ENCODE results near the gene RND3.

Gene RND3

GRCh38 chr2:150491943-150492342 lies 4.5 kb upstream of the RND3 start:
- no peak for DNase-seq (ENCODE audit: low read depth)

DNA sequence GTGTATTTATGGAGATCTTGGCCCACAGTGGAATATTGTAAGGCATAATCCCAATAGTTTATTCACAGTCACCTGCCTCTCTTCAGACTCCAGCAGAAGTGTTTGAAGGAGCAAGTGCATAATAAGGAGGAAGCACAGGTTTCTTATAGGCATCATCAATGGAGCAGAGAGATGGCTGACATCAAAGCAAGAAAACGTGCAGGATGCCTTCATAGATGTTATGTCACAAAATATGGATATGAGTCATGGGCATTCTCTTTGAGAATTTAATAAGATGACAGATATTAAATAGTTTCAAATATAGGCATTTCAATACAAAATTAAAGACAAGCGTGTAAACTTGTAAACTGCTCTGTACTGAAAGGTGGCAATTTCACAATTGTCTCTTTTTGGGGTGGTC lies 4.0 kb upstream of the RND3 start:
- no peak for DNase-seq (ENCODE audit: low read depth)

GRCh38 chr2:150490466-150490865 lies 3.0 kb upstream of the RND3 start:
- DNase-seq (ENCODE audit: low read depth): no peak

GRCh38 chr2:150486539-150487484 lies 655 bp downstream of the RND3 start:
- DNase-seq (ENCODE audit: low read depth): no peak

DNA sequence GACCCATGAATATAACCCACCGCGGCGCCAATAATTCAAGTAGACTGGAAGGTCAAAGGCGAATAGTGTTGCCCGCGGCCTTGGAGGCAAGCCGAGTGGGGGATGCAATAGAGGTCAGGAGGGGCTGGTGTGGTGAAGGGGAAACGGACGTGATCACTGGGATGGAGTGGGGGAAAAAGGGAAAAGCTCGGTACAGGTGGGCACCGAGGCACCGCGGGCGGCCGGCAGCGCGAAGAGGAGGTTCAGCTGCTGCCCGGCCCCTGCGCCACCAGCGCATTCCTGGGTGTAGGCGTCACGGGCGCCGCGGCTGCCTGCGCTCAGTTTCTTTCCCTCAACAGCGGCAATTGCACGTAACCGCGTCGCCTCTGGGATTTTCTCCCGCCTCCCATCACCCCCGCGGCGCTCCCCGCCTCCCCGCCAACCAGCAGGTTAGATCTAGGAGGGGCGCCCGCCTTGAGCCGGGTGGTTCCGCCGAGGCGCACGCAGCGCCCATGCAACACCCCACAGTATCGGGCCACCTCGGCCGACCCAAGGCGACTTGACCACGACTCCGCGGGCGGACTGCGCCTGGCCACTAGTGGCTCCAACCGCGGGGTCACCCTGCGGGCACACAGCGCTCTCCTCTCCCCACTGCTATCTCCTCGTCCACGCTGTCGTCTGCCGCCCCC lies 1.5 kb downstream of the RND3 start:
- no peak for DNase-seq (ENCODE audit: low read depth)

DNA sequence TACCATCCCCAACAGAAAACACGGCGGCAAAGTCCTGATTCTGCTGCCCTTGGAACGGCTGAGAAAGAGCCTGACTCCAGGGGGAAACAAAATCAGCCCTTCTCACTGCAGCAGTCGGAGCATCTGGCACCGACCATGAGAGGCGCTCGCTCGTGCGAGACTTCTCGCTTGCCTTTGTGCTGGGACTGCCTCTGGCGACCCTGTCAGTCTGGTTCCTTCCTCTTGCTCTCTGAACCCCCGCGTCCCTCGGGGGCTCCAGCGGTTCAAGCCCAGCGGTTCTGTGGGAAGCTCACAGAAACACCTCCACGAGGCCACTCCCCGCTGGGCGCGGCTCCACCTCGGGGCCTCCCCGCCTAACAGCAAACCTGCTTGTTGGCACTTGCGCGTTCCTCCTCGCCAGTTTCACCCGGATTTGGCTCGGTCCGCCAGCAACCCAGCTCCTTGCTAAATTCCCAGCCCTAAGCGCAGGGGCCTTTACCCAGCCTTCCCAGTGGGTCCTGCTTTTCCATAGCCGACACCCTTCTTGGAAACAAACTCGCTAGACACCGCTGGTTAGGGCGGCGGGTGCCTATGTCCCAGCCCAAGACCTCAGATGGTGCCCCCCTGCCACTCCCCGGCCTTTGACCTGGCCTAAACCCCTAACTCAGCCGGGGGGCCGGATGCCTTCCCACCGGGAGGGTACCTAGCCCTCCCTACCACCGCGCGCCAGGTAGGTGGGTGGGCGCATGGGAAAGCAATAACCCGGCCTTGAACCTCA lies 2.2 kb downstream of the RND3 start:
- no peak for DNase-seq (ENCODE audit: low read depth)

DNA sequence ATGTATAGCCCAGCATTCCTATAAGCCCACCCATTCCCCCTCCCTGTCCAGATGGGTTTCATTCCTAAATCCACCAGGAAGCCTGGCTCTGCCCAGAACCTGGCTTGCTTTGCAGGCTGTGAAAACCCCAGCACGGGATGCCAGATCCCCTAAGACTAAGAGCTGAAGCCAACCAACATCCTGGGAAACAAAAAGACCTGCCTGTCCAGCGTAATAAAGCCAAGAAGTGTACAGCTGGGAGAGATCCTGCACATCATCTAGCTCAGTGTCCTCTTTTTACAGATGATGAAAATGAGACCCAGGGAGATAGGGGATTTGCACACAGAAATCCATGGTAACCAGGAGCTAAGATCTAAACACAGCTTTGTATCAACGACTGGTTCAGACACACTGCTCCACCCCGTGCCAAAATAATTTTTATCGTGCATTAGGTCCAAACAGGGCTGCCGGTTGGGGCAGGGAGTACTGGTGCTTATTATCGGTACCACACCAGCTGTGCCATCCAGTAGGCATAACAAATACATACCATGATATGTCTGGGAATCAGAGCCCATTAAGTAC lies 2.9 kb downstream of the RND3 start:
- no peak for DNase-seq (ENCODE audit: low read depth)

- no peak for DNase-seq (ENCODE audit: low read depth)
Observed at GRCh38 chr2:150484006-150484405, 3.5 kb downstream of the RND3 start.

- DNase-seq (ENCODE audit: low read depth): no peak
Observed at GRCh38 chr2:150483532-150483931, 3.9 kb downstream of the RND3 start.

GRCh38 chr2:150482667-150483400 lies 4.6 kb downstream of the RND3 start:
- DNase-seq (ENCODE audit: low read depth): no peak

- DNase-seq (ENCODE audit: low read depth): no peak
Observed at GRCh38 chr2:150482111-150482510, 5.4 kb downstream of the RND3 start.

GRCh38 chr2:150480971-150481830 lies 6.3 kb downstream of the RND3 start:
- no peak for DNase-seq (ENCODE audit: low read depth)

- no peak for DNase-seq (ENCODE audit: low read depth)
Observed at GRCh38 chr2:150480241-150480640, 7.2 kb downstream of the RND3 start.

- no peak for DNase-seq (ENCODE audit: low read depth)
Observed at GRCh38 chr2:150479075-150479915, 8.2 kb downstream of the RND3 start.

- DNase-seq (ENCODE audit: low read depth): no peak
Observed at GRCh38 chr2:150478200-150478974, 9.1 kb downstream of the RND3 start.

DNA sequence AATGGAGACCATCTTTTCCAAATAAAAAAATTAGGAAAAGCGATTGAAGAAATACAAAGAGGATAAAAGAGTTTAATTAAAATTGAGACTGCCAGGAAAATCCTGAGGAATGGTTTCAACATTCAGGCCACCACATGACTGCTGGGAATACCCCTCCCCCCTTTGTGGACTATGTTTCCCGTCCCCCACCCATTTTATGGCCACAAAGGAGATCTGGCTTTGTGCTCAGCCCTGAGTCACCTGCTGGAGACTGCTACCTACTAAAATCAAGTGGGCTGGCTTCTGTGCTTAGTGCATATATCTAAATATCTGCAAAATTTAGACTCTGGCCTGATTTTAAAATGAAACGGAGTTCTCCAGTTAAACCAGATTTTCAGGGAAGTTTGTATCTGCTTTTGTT lies 10.1 kb downstream of the RND3 start:
- DNase-seq (ENCODE audit: low read depth): no peak

GRCh38 chr2:150476809-150477302 lies 10.6 kb downstream of the RND3 start:
- DNase-seq (ENCODE audit: low read depth): no peak

GRCh38 chr2:150476286-150476685 lies 11.2 kb downstream of the RND3 start:
- DNase-seq (ENCODE audit: low read depth): no peak

Measured in stimulated activated CD4-positive, alpha-beta T cell treated with anti-CD3 and anti-CD28 coated beads, Interleukin-2, amount 100 ng/mL, for 4 hours (primary cell).